Loucy (cell line): ENCODE data around the gene TRMT112.

ENCODE experiments used
- H2AFZ ChIP-seq: fragments of 200-600 bp; sonication (generic); 2 replicates; pipeline ENCODE4 v1.6.0; 2016; ENCODE audit warnings: antibody characterized with exemption, mild to moderate bottlenecking, low read length, moderate library complexity
- H3F3A ChIP-seq: fragments of 200-600 bp; 2 replicates; pipeline ENCODE4 v1.6.0; 2016; ENCODE audit warnings: antibody characterized with exemption, low read depth, mild to moderate bottlenecking
- H3K27me3 ChIP-seq: fragments of 200-600 bp; sonication (generic); 2 replicates; pipeline ENCODE4 v1.6.1; 2014; ENCODE audit warnings: low read length, mild to moderate bottlenecking; ENCODE audit not compliant: insufficient read depth, poor library complexity, severe bottlenecking
- H3K36me3 ChIP-seq: fragments of 200-600 bp; sonication (generic); 2 replicates; pipeline ENCODE4 v1.6.1; 2016; ENCODE audit warnings: low read length; ENCODE audit not compliant: insufficient read depth
- H3K4me1 ChIP-seq: fragments of 200-600 bp; sonication (generic); 2 replicates; pipeline ENCODE4 v1.5.1; 2014; ENCODE audit warnings: low read length, mild to moderate bottlenecking; ENCODE audit not compliant: insufficient read depth, poor library complexity, severe bottlenecking
- H3K4me2 ChIP-seq: fragments of 200-600 bp; sonication (generic); 2 replicates; pipeline ENCODE4 v1.6.0; 2014; ENCODE audit warnings: antibody characterized with exemption, low read length, low read depth, mild to moderate bottlenecking; ENCODE audit not compliant: poor library complexity, severe bottlenecking
- H3K4me3 ChIP-seq: fragments of 200-600 bp; sonication (generic); 2 replicates; pipeline ENCODE4 v1.5.1; 2014; ENCODE audit warnings: low read length, mild to moderate bottlenecking, mixed read lengths; ENCODE audit not compliant: poor library complexity, severe bottlenecking
- H3K79me2 ChIP-seq: fragments of 200-600 bp; sonication (generic); 2 replicates; pipeline ENCODE4 v1.6.1; 2014; ENCODE audit warnings: low read length; ENCODE audit not compliant: insufficient read depth
- H3K9ac ChIP-seq: fragments of 200-600 bp; sonication (generic); 2 replicates; pipeline ENCODE4 v1.6.0; 2014; ENCODE audit warnings: mild to moderate bottlenecking, low read depth, low read length, moderate library complexity; ENCODE audit not compliant: poor library complexity, severe bottlenecking
- H3K9me2 ChIP-seq: fragments of 200-600 bp; sonication (generic); replicated peaks from 2 replicates; pipeline ENCODE4 v1.6.1; 2016; ENCODE audit warnings: low read depth, low read length, mixed read lengths
- H3K9me3 ChIP-seq: fragments of 200-600 bp; sonication (generic); 2 replicates; pipeline ENCODE4 v1.6.1; 2014; ENCODE audit warnings: mild to moderate bottlenecking, antibody characterized with exemption, low read length, low read depth; ENCODE audit not compliant: insufficient read depth
- H4K20me1 ChIP-seq: fragments of 200-600 bp; sonication (generic); 2 replicates; pipeline ENCODE4 v1.6.0; 2014; ENCODE audit warnings: antibody characterized with exemption, low read length, mild to moderate bottlenecking; ENCODE audit not compliant: insufficient read depth, poor library complexity, severe bottlenecking
- CTCF ChIP-seq: fragments of 200-600 bp; sonication (generic); conservative IDR thresholded peaks from 2 replicates; pipeline ENCODE4 v1.5.1; 2014; ENCODE audit warnings: mild to moderate bottlenecking, antibody characterized with exemption, low read length
- EZH2phosphoT487 ChIP-seq: fragments of 200-600 bp; IDR thresholded peaks from 2 replicates; pipeline ENCODE4 v1.6.1; 2018; ENCODE audit warnings: antibody characterized with exemption, mild to moderate bottlenecking, moderate library complexity, borderline replicate concordance

Gene TRMT112

GRCh38 chr11:64317325-64317960 lies at the start of gene TRMT112:
Gene TRMT112 (minus strand): TSS chr11:64317559. CDS start chr11:64317526, 33 bp downstream.
- Histone ChIP-seq H4K20me1 (peaks cover 10% of the 10 kb centered on the region), H3K9me2 (no peaks in the 10 kb centered on the region), H3K36me3 (peaks cover 7% of the 10 kb centered on the region; the same call in 1 of the 2 replicates), H3K9me3 (no peaks in the 10 kb centered on the region), H3K27me3 (no peaks in the 10 kb centered on the region), H3K79me2 (peaks cover 49% of the 10 kb centered on the region), H3K9ac (peak within 1 kb of the TSS; percentile 77), H3K4me1 (peaks cover 20% of the 10 kb centered on the region), H2AFZ (peak within 1 kb of the TSS; percentile 87), H3K4me2 (peak within 1 kb of the TSS; percentile 57), H3F3A (peaks cover 7% of the 10 kb centered on the region; the same call in 1 of the 2 replicates), H3K4me3 (peak within 1 kb of the TSS; percentile 72)
- no peak for TF ChIP-seq CTCF
- no peak for TF ChIP-seq EZH2phosphoT487

GRCh38 chr11:64366751-64367150 lies 49.4 kb upstream of the TRMT112 start:
- H2AFZ ChIP-seq = no peak overlapping the region
- H3K36me3 ChIP-seq = peaks cover 14% of the 10 kb centered on the region; the same call in 1 of the 2 replicates
- H3K9ac ChIP-seq = no peak overlapping the region
- H3K9me2 ChIP-seq = no peaks in the 10 kb centered on the region
- H3K4me1 ChIP-seq = no peaks in the 10 kb centered on the region
- TF ChIP-seq EZH2phosphoT487 (no peak), CTCF (no peak)
- no peak overlapping the region for H3K4me3 ChIP-seq
- H3K27me3 ChIP-seq = no peaks in the 10 kb centered on the region
- no peaks in the 10 kb centered on the region for H4K20me1 ChIP-seq
- H3F3A ChIP-seq = no peaks in the 10 kb centered on the region
- H3K9me3 ChIP-seq = no peaks in the 10 kb centered on the region
- no peaks in the 10 kb centered on the region for H3K79me2 ChIP-seq
- H3K4me2 ChIP-seq = no peak overlapping the region

GRCh38 chr11:64364911-64365310 lies 47.6 kb upstream of the TRMT112 start:
- H3K79me2 ChIP-seq = peaks cover 5% of the 10 kb centered on the region; the same call in 1 of the 2 replicates
- TF ChIP-seq CTCF = no peak
- TF ChIP-seq EZH2phosphoT487 = no peak
- H3K36me3 ChIP-seq = peaks cover 20% of the 10 kb centered on the region; the same call in 1 of the 2 replicates

More at GRCh38 chr11:64364911-64365310, 47.6 kb upstream of the TRMT112 start:
- no peaks in the 10 kb centered on the region for H3K9me2 ChIP-seq
- no peak overlapping the region for H3K4me3 ChIP-seq
- no peaks in the 10 kb centered on the region for H3F3A ChIP-seq
- no peaks in the 10 kb centered on the region for H3K9me3 ChIP-seq
- no peak overlapping the region for H3K9ac ChIP-seq
- peaks cover 11% of the 10 kb centered on the region for H3K4me1 ChIP-seq
- H3K4me2 ChIP-seq = no peak overlapping the region
- H2AFZ ChIP-seq = no peak overlapping the region
- peaks cover under 1% of the 10 kb centered on the region for H4K20me1 ChIP-seq
- H3K27me3 ChIP-seq = no peaks in the 10 kb centered on the region
